ENCODE results near the gene LIMS2.

The LIMS2 gene

GRCh38 chr2:127631997-127632581, 43.2 kb downstream of the LIMS2 start:
- no peak for DNase-seq

- DNase-seq: no peak
Measured at GRCh38 chr2:127631541-127631996, 43.8 kb downstream of the LIMS2 start.

GRCh38 chr2:127630864-127631540, 44.3 kb downstream of the LIMS2 start:
- DNase-seq: no peak

GRCh38 chr2:127630096-127630863, 45.0 kb downstream of the LIMS2 start:
- DNase-seq: no peak

GRCh38 chr2:127629637-127630036, 45.7 kb downstream of the LIMS2 start:
- no peak for DNase-seq

- DNase-seq: no peak
Measured at GRCh38 chr2:127628767-127629614, 46.3 kb downstream of the LIMS2 start.

- no peak for DNase-seq
Measured at GRCh38 chr2:127627740-127628571, 47.4 kb downstream of the LIMS2 start.

GRCh38 chr2:127626917-127627739, 48.2 kb downstream of the LIMS2 start:
- no peak for DNase-seq

GRCh38 chr2:127626175-127626574, 49.2 kb downstream of the LIMS2 start:
- no peak for DNase-seq

- no peak for DNase-seq
Measured at GRCh38 chr2:127625572-127625951, 49.8 kb downstream of the LIMS2 start.

GRCh38 chr2:127624756-127625571, 50.4 kb downstream of the LIMS2 start:
- no peak for DNase-seq

GRCh38 chr2:127624320-127624755, 51.0 kb downstream of the LIMS2 start:
- DNase-seq: no peak

GRCh38 chr2:127623388-127624319, 51.7 kb downstream of the LIMS2 start:
- no peak for DNase-seq

GRCh38 chr2:127622561-127623387, 52.6 kb downstream of the LIMS2 start:
- DNase-seq: no peak

GRCh38 chr2:127621981-127622431, 53.3 kb downstream of the LIMS2 start:
- DNase-seq: no peak

GRCh38 chr2:127620866-127621265, 54.5 kb downstream of the LIMS2 start:
- DNase-seq: no peak

GRCh38 chr2:127619877-127620705, 55.2 kb downstream of the LIMS2 start:
- DNase-seq: no peak
